Stimulated activated CD8-positive, alpha-beta memory T cell treated with anti-CD3 and anti-CD28 coated beads, Interleukin-15, amount 100 ng/mL, for 24 hours (primary cell): ENCODE data around the gene NEK10.

Experiments used
- DNase-seq: peaks from one replicate; pipeline ENCODE4 v3.0.0-alpha.2; 2020; ENCODE audit warnings: low read depth

NEK10 gene

DNA sequence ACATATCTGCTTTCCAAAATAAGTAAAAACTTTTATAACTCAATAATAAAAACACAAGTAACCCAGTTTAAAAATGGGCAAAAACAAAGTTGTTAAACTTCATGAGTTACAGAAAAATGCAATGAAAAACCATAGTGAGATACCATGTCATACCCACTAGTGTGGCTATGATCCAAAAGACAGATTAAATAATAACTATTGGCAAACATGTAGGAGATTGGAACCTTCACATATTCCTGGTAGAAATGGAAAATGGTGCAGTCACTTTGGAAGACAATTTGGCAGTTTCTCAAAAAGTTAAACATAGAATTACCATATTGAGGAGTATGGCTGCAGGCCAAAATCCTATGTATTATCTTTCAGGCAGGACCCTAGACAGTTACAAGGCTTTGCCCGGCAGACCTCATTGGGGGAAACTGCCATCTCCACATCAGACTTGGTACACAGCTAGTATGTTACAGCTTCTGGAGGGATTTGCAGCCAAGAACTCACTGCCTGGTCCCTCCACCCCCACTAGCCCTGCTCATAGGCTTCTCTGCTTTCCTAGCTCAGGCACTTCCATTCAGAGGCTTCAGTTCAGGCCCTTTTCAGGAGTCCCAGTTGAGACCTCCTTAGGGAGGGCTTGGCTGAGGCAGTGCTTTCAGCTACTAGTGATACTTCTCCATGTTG is 147.8 kb downstream of the NEK10 start:
- no peak for DNase-seq

- DNase-seq = no peak
These were observed 149.0 kb downstream of the NEK10 start for GRCh38 chr3:27220166-27220565.

DNA sequence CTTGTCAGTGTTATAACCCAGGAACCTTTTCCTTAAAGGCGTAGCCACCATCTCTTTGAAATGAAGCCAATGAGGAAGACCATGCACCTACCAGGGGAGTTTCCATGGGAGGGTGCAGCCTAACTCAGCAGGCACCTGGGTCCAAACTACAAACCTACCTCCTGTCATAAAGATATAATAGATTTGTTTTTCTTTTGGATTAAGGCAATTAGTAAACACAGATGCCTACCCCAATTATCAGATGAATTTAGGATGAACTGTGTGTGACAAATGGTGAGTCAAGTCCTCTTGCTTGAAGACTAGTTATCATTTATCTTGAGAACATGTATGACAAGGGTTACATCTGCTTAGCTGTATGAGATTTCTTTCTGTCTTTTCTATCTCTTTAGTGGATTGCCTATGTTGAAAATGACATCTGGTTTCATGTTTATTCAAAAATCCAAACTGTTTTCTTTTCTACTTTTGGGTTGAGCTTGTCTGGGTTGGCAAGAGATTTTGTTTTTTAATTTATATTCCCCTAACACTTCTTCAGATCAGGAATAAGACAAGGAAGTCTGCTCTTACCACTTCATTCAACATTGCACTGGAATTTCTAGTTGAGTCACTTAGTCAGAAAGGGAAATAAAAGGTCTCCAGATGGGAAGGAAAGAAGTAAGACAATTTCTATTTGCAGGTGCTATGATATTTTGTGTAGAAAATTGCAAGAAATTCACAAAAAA is 149.9 kb downstream of the NEK10 start:
- no peak for DNase-seq

DNA sequence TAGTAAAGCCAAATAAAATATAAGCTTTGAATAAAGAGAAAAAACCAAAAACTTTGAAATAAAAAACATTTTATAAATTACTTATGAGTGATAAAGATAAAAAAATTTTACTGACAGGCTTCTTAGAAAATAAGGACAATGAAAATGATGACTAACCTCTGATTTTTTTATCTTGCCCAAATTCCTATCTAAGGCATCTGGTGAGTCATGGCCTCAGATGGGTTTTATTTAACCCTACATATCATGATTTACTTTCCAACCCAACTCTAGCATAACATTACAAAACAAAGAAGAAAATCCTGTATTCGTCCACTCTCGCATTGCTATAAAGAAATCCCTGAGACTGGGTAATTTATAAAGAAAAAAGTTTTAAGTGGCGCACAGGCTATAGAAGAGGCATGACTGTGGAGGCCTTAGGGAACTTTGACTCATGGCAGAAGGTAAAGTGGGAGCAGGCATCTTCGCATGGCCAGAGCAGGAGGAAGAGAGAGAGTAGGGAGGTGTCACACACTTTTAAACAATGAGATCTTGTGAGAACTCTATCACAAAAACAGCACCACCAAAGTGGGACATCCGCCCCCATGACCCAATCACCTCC is 152.1 kb downstream of the NEK10 start:
- no peak for DNase-seq

- DNase-seq = no peak
These were observed 152.8 kb downstream of the NEK10 start for GRCh38 chr3:27216295-27216855.

GRCh38 chr3:27213450-27213849 is 155.7 kb downstream of the NEK10 start:
- no peak for DNase-seq

GRCh38 chr3:27209617-27210264 is 159.4 kb downstream of the NEK10 start:
- DNase-seq = no peak

GRCh38 chr3:27208961-27209616 is 160.1 kb downstream of the NEK10 start:
- no peak for DNase-seq

DNA sequence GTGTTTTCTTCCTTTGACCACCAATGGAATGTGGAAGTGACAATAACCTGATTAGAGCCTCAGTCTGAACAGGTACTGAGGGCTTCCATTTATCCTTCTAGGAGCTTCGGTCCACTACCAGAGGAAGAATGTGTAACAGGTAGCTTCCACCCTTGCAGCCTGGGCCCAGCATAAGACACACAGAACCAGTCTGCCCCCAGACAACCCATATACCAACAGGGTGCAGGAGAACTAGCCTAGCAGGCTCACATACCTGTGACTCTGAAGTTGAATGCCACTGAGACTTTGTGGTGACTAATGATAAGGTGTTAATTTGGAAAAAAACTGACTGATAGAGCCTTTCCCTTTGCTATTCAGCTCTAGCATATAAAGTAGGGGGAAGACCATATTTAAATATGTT is 166.2 kb downstream of the NEK10 start:
- DNase-seq = no peak

GRCh38 chr3:27201492-27201891 is 167.7 kb downstream of the NEK10 start:
- no peak for DNase-seq

- no peak for DNase-seq
These were observed 168.3 kb downstream of the NEK10 start for GRCh38 chr3:27200721-27201489.

DNA sequence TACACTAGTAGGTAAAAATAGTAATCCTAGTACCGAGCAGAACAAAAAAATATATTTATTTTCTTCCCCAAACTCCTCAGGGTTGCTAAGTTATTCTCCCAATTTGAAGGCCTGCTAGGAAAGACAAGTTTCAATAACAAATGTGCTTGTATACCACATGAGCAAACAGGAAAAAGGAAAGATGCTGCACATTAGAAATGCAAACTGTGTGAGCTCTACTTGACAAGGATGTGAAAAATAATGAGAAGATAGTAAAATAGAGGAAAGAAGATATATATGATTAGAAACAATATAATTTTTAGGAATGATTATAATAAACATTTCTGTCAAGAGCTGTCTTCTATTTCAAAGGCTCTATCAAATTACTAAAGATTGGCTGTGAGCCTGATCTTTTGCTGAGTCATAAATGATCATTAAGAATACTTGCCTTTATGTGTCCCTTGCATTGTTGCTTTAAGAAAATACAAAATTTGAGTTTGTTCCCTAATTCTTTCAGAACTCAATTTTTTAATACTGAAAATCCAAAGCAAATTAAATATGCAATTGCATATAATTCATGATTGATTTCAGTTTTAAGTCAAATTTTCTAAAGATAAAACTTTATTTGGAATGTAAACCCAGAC is 174.2 kb downstream of the NEK10 start:
- DNase-seq = no peak

DNA sequence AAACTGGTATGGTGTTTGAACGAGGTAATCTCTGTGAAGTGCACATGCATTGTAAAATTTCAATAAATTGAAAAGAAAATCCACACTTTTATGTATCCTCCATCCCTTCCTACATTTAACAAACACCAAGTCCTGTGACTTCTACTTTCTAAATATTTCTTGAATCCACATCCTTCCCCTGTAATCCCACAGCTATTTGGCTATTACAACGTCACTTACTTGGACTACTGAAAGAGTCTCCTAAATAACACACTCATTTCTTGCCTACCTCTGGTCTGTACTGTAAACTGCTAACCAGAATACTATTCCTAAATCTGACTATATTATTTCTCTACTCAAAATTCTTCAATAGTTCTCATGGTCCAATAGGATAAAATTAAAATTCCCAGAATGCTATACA is 176.1 kb downstream of the NEK10 start:
- no peak for DNase-seq

- DNase-seq = no peak
These were observed 183.2 kb downstream of the NEK10 start for GRCh38 chr3:27186013-27186412.

DNA sequence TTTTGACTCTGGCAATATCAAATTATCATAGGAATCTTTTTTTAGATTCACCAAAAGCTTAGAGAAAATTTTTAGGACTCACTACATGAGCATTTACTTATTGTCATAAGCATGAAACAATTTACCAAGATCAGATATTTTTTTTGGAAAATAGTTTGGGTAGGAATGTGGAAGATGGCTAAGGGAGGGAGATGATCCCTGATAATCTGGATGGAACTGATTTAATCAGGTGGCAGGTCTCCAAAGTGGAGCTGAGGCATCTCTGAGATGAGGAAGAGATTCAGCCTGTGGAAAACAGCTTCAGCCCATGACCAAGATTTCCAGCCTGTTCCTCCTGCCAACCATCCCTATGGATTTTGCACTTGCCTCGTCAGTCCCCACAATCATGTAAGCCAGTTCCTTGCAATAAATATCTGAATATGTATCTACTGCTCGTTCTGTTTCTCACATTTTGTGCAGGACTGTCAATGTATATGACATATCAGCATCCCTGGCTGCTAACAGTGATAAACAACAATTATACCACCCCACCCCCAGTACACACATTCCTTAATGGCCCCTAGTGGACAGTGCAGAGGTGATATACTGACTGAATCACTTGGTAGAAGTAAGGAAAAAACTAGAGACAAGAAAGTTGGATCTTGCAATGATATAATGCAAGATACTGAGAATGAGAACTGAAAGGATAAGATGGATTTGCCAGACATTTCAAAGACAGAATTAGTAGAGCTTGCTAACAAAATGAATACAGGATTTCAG is 183.8 kb downstream of the NEK10 start:
- DNase-seq = no peak

DNA sequence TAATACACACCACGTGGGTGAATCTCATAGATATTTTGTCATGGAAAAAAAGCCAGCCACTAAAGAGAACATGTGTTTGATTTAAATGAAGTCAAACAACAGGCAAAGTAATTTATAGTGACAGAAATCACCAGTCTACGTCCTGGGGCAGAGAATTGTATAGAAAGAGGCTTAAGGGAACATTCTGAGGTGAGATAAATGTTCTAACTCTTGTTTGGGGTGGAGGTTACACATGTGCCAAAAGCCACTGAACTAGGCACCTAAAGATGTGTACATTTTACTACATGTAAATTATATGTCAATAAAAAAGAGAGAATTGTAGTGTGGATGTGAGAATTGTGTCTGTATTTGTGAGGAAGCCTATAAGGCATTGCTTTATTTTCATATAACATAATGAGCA is 184.9 kb downstream of the NEK10 start:
- DNase-seq = no peak

- DNase-seq = no peak
These were observed 192.9 kb downstream of the NEK10 start for GRCh38 chr3:27176256-27176655.

- DNase-seq = no peak
These were observed 194.7 kb downstream of the NEK10 start for GRCh38 chr3:27174530-27174929.

- no peak for DNase-seq
These were observed 198.1 kb downstream of the NEK10 start for GRCh38 chr3:27171113-27171512.

DNA sequence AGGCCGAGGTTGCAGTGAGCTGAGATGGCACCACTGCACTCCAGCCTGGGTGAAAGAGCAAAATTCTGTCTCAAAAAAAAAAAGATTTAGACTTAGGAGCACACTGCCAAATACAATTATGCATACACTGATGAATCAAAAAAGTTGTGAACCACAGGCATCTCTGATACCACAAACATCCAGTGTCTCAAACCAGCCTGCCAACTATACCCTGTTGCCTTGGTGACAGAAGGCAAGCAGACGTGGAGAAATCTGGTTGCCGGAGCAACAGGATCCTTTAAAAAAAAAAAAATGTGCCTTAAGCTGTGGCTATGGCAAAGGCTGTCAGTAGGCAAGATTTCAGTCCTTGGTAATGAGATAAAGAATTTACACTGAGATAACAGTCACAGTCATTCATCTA is 202.3 kb downstream of the NEK10 start:
- DNase-seq = no peak
